Placental pericyte (primary cell): ENCODE measurements around the gene NUP35. TPM values are rescaled to one million over a fixed set of nuclear protein-coding genes. Genes with fewer than 3 reads are reported as not detected.

ENCODE experiments used
- total RNA-seq: library from RNA; depleted of rRNA; stranded (reverse); fragments of >200 nt; gene quantifications from 2 replicates; pipeline ENCODE4 v1.2.3, GENCODE V29; 2012

NUP35 gene
- 5.0 and 23.2 TPM in 2 replicates for total RNA-seq

GRCh38 chr2:183124222-183124956, at the start of gene NUP35:
Gene NUP35, plus strand, starts transcription at chr2:183124443. Its CDS starts 15 bp downstream, at chr2:183124458.

GRCh38 chr2:183078464-183079138, 45.6 kb upstream of the NUP35 start, which contains the start of gene DUSP19:
Gene DUSP19, plus strand, starts transcription at chr2:183078747. Its CDS starts 187 bp downstream, at chr2:183078934.

Other genes with a start within 250 kb of the NUP35 start
- 111 and 185 TPM in 2 replicates for gene NCKAP1, start 86.0 kb upstream of the NUP35 start, total RNA-seq
- 0.88 and 2.9 TPM in 2 replicates for gene DUSP19, start 45.7 kb upstream of the NUP35 start, total RNA-seq